IMR-90 (cell line): ENCODE data around the gene COG1. TPM values are rescaled to one million over a fixed set of nuclear protein-coding genes. Genes with fewer than 3 reads are reported as not detected.

Source experiments
- ATAC-seq: fragments of 200-7000 bp; cut with Tn5 transposase; 2 replicates; pipeline ENCODE4 v1.9.1; 2020; ENCODE audit warnings: low read depth, mild to moderate bottlenecking, moderate library complexity
- BruUV-seq: library from RNA; stranded (reverse); fragments of 400-500 nt; replicated peaks from 2 replicates; lab custom pipeline; 2021; lab: Mats Ljungman, UMichigan
- CTCF ChIA-PET: fragments of 300-600 bp; formaldehyde crosslinking; extraction: SDS; loops from one replicate; lab custom pipeline; 2021; ENCODE audit warnings: antibody characterized with exemption; lab: Yijun Ruan, JAX
- POLR2A ChIA-PET: fragments of 300-600 bp; sonication (Branson Sonifier 250); formaldehyde crosslinking; loops from one replicate; lab custom pipeline; 2022; ENCODE audit warnings: antibody characterized with exemption; ENCODE audit not compliant: unreplicated experiment; lab: Charles Lee
- DNase-seq: peaks from one replicate; pipeline ENCODE4 v3.0.0; 2013
- H2AFZ ChIP-seq: replicated peaks from 2 replicates; pipeline ENCODE3; 2013; ENCODE audit warnings: low read length, mild to moderate bottlenecking; ENCODE audit not compliant: poor library complexity
- H2AK5ac ChIP-seq: 2 replicates; pipeline ENCODE4 v1.6.1; 2013; ENCODE audit warnings: low read depth, low read length, inconsistent platforms
- H2AK9ac ChIP-seq: replicated peaks from 2 replicates; pipeline ENCODE3; 2013; ENCODE audit warnings: mild to moderate bottlenecking, low read depth, low read length, moderate library complexity; ENCODE audit not compliant: poor library complexity
- H2BK120ac ChIP-seq: 2 replicates; pipeline ENCODE4 v1.6.1; 2013; ENCODE audit warnings: low read depth, low read length, inconsistent platforms
- H2BK15ac ChIP-seq: 3 replicates; pipeline ENCODE4 v1.6.1; 2013; ENCODE audit warnings: low read depth, low read length, inconsistent platforms
- H2BK20ac ChIP-seq: 2 replicates; pipeline ENCODE4 v1.6.1; 2013; ENCODE audit warnings: low read depth, mild to moderate bottlenecking, inconsistent platforms, low read length, moderate library complexity
- H2BK5ac ChIP-seq: 2 replicates; pipeline ENCODE4 v1.6.1; 2013; ENCODE audit warnings: mild to moderate bottlenecking, low read depth, low read length, inconsistent platforms; ENCODE audit not compliant: poor library complexity, severe bottlenecking
- H3K14ac ChIP-seq: replicated peaks from 2 replicates; pipeline ENCODE4 v1.6.1; 2013; ENCODE audit warnings: low read depth, low read length, inconsistent platforms
- H3K18ac ChIP-seq: 2 replicates; pipeline ENCODE4 v1.6.1; 2013; ENCODE audit warnings: low read depth, low read length, control low read depth
- H3K23ac ChIP-seq: 2 replicates; pipeline ENCODE4 v1.6.1; 2013; ENCODE audit warnings: low read depth, low read length, inconsistent platforms
- H3K27ac ChIP-seq: 2 replicates; pipeline ENCODE4 v1.5.1; 2013; ENCODE audit warnings: mild to moderate bottlenecking, control low read depth, low read length; ENCODE audit not compliant: insufficient read depth
- H3K27me3 ChIP-seq: 2 replicates; pipeline ENCODE4 v1.6.1; 2013; ENCODE audit warnings: low read length; ENCODE audit not compliant: control insufficient read depth, insufficient read depth
- H3K36me3 ChIP-seq: 2 replicates; pipeline ENCODE4 v1.6.1; 2013; ENCODE audit warnings: low read length, mixed read lengths; ENCODE audit not compliant: control insufficient read depth, insufficient read depth
- H3K4ac ChIP-seq: 2 replicates; pipeline ENCODE4 v1.6.1; 2013; ENCODE audit warnings: low read depth, low read length, inconsistent platforms
- H3K4me1 ChIP-seq: 2 replicates; pipeline ENCODE4 v1.6.1; 2013; ENCODE audit warnings: low read length, mixed read lengths; ENCODE audit not compliant: control insufficient read depth, insufficient read depth
- H3K4me2 ChIP-seq: 2 replicates; pipeline ENCODE4 v1.6.1; 2013; ENCODE audit warnings: low read depth, mild to moderate bottlenecking, control low read depth, low read length, moderate library complexity
- H3K4me3 ChIP-seq: 2 replicates; pipeline ENCODE4 v1.5.1; 2013; ENCODE audit warnings: low read depth, mild to moderate bottlenecking, control low read depth, low read length, moderate library complexity; ENCODE audit not compliant: insufficient read depth
- H3K56ac ChIP-seq: 2 replicates; pipeline ENCODE4 v1.6.1; 2013; ENCODE audit warnings: low read length, inconsistent platforms; ENCODE audit not compliant: insufficient read depth; ENCODE audit errors: extremely low read depth
- H3K79me1 ChIP-seq, 2 experiments: 2 replicates each; pipeline ENCODE4 v1.6.1; 2013; ENCODE audit warnings: low read length in 2 of 2, inconsistent platforms in 1 of 2, low read depth in 1 of 2
- H3K9ac ChIP-seq: 2 replicates; pipeline ENCODE4 v1.6.1; 2013; ENCODE audit warnings: low read depth, low read length, control low read depth
- H3K9me1 ChIP-seq: 2 replicates; pipeline ENCODE4 v1.6.1; 2013; ENCODE audit warnings: low read length, inconsistent platforms; ENCODE audit not compliant: insufficient read depth
- H3K9me3 ChIP-seq: 2 replicates; pipeline ENCODE4 v1.6.1; 2013; ENCODE audit warnings: low read length; ENCODE audit not compliant: control insufficient read depth, insufficient read depth
- H4K20me1 ChIP-seq: 2 replicates; pipeline ENCODE4 v1.6.1; 2013; ENCODE audit warnings: low read length, inconsistent platforms; ENCODE audit not compliant: insufficient read depth
- H4K5ac ChIP-seq: 2 replicates; pipeline ENCODE4 v1.6.1; 2013; ENCODE audit warnings: mild to moderate bottlenecking, low read depth, low read length, control low read depth
- H4K8ac ChIP-seq, 2 experiments: 2 replicates each; pipeline ENCODE4 v1.6.1; 2013; ENCODE audit warnings: low read depth in 2 of 2, low read length in 2 of 2, control low read depth in 1 of 2, inconsistent platforms in 1 of 2
- H4K91ac ChIP-seq: 2 replicates; pipeline ENCODE4 v1.6.1; 2013; ENCODE audit warnings: low read depth, low read length, inconsistent platforms; ENCODE audit not compliant: insufficient read depth
- BHLHE40 ChIP-seq: fragments of 150-350 bp; IDR thresholded peaks from 2 replicates; pipeline ENCODE4 v1.6.1; 2016; ENCODE audit warnings: mild to moderate bottlenecking, low read depth, low read length
- CEBPB ChIP-seq: IDR thresholded peaks from 2 replicates; pipeline ENCODE4 v1.6.1; 2012; ENCODE audit warnings: low read depth, low read length, improper control_type of control experiment
- FOS ChIP-seq: fragments of 150-350 bp; IDR thresholded peaks from 2 replicates; pipeline ENCODE4 v1.6.1; 2016; ENCODE audit warnings: low read depth, low read length
- MAZ ChIP-seq: IDR thresholded peaks from 2 replicates; pipeline ENCODE4 v1.6.1; 2012; ENCODE audit warnings: low read depth, mild to moderate bottlenecking, low read length, improper control_type of control experiment, moderate library complexity, borderline replicate concordance
- MXI1 ChIP-seq: IDR thresholded peaks from 2 replicates; pipeline ENCODE4 v1.6.1; 2012; ENCODE audit warnings: low read depth, mild to moderate bottlenecking, low read length, moderate library complexity, borderline replicate concordance
- NFE2L2 ChIP-seq: fragments of 150-350 bp; IDR thresholded peaks from 2 replicates; pipeline ENCODE4 v1.6.1; 2016; ENCODE audit warnings: low read depth, mild to moderate bottlenecking, low read length
- POLR2A ChIP-seq: IDR thresholded peaks from 2 replicates; pipeline ENCODE4 v1.6.1; 2012; ENCODE audit warnings: mild to moderate bottlenecking, low read depth, low read length
- RCOR1 ChIP-seq: IDR thresholded peaks from 2 replicates; pipeline ENCODE4 v1.6.1; 2012; ENCODE audit warnings: mild to moderate bottlenecking, low read length, improper control_type of control experiment; ENCODE audit not compliant: insufficient replicate concordance
- SMC3 ChIP-seq: fragments of 150-350 bp; IDR thresholded peaks from 2 replicates; pipeline ENCODE4 v1.6.1; 2016; ENCODE audit warnings: low read depth, mild to moderate bottlenecking, antibody characterized with exemption, low read length, moderate library complexity
- WGBS, 2 experiments: methylation state at CpG; one replicate each; pipeline versions ENCODE4 v1.1.5 to v1.1.7; 2013; ENCODE audit warnings: missing lambda C conversion rate in 2 of 2; ENCODE audit not compliant: insufficient read length in 1 of 2; ENCODE audit errors: extremely low coverage in 2 of 2; 5-methylcytosine and 5-hydroxymethylcytosine counted together
- dilution Hi-C: fragments of 300-500 bp; cut with HindIII; formaldehyde crosslinking; loops from one replicate; pipeline ENCODE4 v1.14.3; 2018; ENCODE audit warnings: low sequenced_read_pairs; ENCODE audit not compliant: unreplicated experiment
- in situ Hi-C: fragments of 300-500 bp; cut with MboI; formaldehyde crosslinking; loops from 3 replicates; pipeline ENCODE4 v1.14.3; 2019; ENCODE audit warnings: low sequenced_read_pairs, inconsistent platforms, mixed read lengths
- intact Hi-C: fragments of 100-400 bp; cut with micrococcal nuclease; formaldehyde crosslinking; loops from 2 replicates; pipeline ENCODE4 v1.10.0; 2022
- polyA plus RNA-seq, 3 experiments: library from polyadenylated mRNA; depleted of rRNA; stranded (reverse); fragments of >200 nt; gene quantifications; 2 replicates each; pipeline ENCODE4 v1.2.3, GENCODE V29; 2012; ENCODE audit warnings: low replicate concordance in 1 of 3
- total RNA-seq: library from RNA; depleted of rRNA; stranded (reverse); fragments of >200 nt; gene quantifications from 2 replicates; pipeline ENCODE4 v1.2.3, GENCODE V29; 2012
- TF ChIP-seq, protein P1 (sequence below): fragments of 150-350 bp; IDR thresholded peaks from 2 replicates; pipeline ENCODE4 v1.6.1; 2017; ENCODE audit warnings: mild to moderate bottlenecking, antibody characterized with exemption, low read length, low read depth
- TF ChIP-seq, protein P2 (sequence below): fragments of 150-350 bp; IDR thresholded peaks from 2 replicates; pipeline ENCODE4 v1.6.1; 2016; ENCODE audit warnings: low read depth, mild to moderate bottlenecking, low read length, moderate library complexity, borderline replicate concordance
- TF ChIP-seq, protein P3 (sequence below): conservative IDR thresholded peaks from 2 replicates; pipeline ENCODE4 v1.5.1; 2012; ENCODE audit warnings: mild to moderate bottlenecking, low read depth, low read length, improper control_type of control experiment

The COG1 gene
- total and polyA plus RNA-seq, 2 of the 4 experiments (the other 2 are of a cell fraction): 18.3 to 35.1 TPM

DNA sequence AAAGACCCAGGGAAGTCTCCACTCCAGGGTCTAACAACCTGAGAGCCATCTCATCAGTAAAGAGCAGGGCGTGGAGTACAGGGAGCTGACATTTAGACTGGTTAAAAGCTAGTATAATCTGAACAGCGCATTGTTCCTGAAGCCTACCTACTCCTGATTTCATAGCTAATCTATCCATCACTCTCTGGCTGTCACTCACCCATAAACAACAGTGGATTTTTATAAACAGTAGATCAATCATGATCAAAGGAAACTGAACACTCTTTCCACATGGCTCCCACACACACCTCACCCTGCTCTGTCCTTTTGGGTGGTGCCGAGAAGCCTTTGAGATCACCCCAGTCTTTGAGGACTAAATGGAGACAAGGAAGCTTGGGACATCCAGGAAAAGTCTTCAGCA, 13.0 kb upstream of the COG1 start:
- no CpG with 5 or more reads among the region's 3 CpGs for WGBS, 2 experiments
- Histone ChIP-seq H2BK15ac (no peak overlapping the region), H3K27ac (no peak overlapping the region), H2BK5ac (no peak overlapping the region), H3K18ac (no peak overlapping the region), H3K4me1 (peaks cover 2% of the 10 kb centered on the region; the same call in 1 of the 2 replicates), H2AK5ac (no peak overlapping the region), H3K9ac (no peak overlapping the region; the same call in 1 of the 2 replicates), H2BK20ac (no peak overlapping the region; the same call in 1 of the 2 replicates), H3K9me3 (no peaks in the 10 kb centered on the region), H4K91ac (no peak overlapping the region), H3K27me3 (no peaks in the 10 kb centered on the region), H3K9me1 (peaks cover 3% of the 10 kb centered on the region; the same call in 1 of the 2 replicates), H4K5ac (no peak overlapping the region), H4K20me1 (no peaks in the 10 kb centered on the region), H2BK120ac (no peak overlapping the region), H3K4me2 (no peak overlapping the region), H3K4me3 (no peak overlapping the region), H3K36me3 (no peaks in the 10 kb centered on the region), H4K8ac (no peak overlapping the region), H3K56ac (no peak overlapping the region), H3K4ac (peak overlapping the region; percentile 9; the same call in 1 of the 2 replicates), H3K23ac (no peak overlapping the region), H2AFZ (no peak overlapping the region), H3K79me1 (no peaks in the 10 kb centered on the region), H2AK9ac (no peak overlapping the region), H3K14ac (no peak overlapping the region)
- POLR2A ChIA-PET: interaction anchor here (0.6 kb wide), 1 partner anchor 110 kb away, joined by 4 read pairs; no protein-coding TSS in a partner anchor
- CTCF ChIA-PET: interaction anchor here (0.6 to 0.9 kb wide), 2 partner anchors 47 to 455 kb away, joined by 3 read pairs; no protein-coding TSS in a partner anchor
- dilution Hi-C loops: no loop called here
- TF ChIP-seq, protein P1, sequence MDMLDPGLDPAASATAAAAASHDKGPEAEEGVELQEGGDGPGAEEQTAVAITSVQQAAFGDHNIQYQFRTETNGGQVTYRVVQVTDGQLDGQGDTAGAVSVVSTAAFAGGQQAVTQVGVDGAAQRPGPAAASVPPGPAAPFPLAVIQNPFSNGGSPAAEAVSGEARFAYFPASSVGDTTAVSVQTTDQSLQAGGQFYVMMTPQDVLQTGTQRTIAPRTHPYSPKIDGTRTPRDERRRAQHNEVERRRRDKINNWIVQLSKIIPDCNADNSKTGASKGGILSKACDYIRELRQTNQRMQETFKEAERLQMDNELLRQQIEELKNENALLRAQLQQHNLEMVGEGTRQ: no peak
- TF ChIP-seq BHLHE40 (no peak), MAZ (no peak), MXI1 (no peak), NFE2L2 (no peak), RCOR1 (no peak), CEBPB (no peak), FOS (no peak), POLR2A (no peak), SMC3 (no peak)
- TF ChIP-seq, protein P2, sequence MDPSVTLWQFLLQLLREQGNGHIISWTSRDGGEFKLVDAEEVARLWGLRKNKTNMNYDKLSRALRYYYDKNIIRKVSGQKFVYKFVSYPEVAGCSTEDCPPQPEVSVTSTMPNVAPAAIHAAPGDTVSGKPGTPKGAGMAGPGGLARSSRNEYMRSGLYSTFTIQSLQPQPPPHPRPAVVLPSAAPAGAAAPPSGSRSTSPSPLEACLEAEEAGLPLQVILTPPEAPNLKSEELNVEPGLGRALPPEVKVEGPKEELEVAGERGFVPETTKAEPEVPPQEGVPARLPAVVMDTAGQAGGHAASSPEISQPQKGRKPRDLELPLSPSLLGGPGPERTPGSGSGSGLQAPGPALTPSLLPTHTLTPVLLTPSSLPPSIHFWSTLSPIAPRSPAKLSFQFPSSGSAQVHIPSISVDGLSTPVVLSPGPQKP: no peak
- TF ChIP-seq, protein P3, sequence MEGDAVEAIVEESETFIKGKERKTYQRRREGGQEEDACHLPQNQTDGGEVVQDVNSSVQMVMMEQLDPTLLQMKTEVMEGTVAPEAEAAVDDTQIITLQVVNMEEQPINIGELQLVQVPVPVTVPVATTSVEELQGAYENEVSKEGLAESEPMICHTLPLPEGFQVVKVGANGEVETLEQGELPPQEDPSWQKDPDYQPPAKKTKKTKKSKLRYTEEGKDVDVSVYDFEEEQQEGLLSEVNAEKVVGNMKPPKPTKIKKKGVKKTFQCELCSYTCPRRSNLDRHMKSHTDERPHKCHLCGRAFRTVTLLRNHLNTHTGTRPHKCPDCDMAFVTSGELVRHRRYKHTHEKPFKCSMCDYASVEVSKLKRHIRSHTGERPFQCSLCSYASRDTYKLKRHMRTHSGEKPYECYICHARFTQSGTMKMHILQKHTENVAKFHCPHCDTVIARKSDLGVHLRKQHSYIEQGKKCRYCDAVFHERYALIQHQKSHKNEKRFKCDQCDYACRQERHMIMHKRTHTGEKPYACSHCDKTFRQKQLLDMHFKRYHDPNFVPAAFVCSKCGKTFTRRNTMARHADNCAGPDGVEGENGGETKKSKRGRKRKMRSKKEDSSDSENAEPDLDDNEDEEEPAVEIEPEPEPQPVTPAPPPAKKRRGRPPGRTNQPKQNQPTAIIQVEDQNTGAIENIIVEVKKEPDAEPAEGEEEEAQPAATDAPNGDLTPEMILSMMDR: no peak
- peak; percentile 42 for ATAC-seq
- no peak for DNase-seq
- BruUV-seq: no TSS peak
- in situ Hi-C loops: loop anchor here (10.0 kb wide), 1 partner anchor 615 kb away; no protein-coding TSS in a partner anchor
- intact Hi-C loops: no loop called here
